ENCODE results near the gene SLC22A16. TPM values are rescaled to one million over a fixed set of nuclear protein-coding genes. Genes with fewer than 3 reads are reported as not detected.

Gene SLC22A16
- total RNA-seq, 1 donor from 2014 or later, result not detected

DNA sequence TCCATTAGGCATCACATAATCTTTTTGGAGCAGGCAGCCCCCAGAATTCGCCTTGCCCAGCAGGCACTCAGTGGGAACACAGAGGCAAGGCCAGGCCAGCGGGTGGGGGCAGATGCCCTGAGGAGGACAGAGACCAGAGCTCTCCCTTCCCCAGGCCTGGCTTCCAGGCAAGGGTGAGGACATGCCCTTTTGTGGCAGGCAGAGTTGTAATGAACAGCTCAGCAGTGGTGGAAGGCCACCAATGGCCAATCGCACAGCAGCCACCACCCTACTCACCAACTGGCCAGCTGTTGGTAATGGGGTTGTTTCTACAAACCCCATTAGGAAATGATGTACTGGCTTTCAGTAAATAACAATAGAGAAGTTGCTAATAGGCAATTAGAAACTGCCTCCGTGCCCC is 45.7 kb downstream of the SLC22A16 start:
- H3K4me1 Mint-ChIP-seq (ENCODE audit: low read depth, unreplicated experiment), result no peaks in the 10 kb centered on the region
- TF ChIP-seq CTCF (IDR thresholded peaks at IDR 0.05; ENCODE audit: insufficient read depth, low read depth, low read length) (no peak), EZH2 (IDR thresholded peaks at IDR 0.05; ENCODE audit: insufficient read depth, low read length) (no peak)
- Histone ChIP-seq H3K27ac (ENCODE audit: low read depth, low read length) (no peak overlapping the region), H3K79me2 (ENCODE audit: insufficient read depth, low read length) (no peaks in the 10 kb centered on the region), H3K4me3 (ENCODE audit: insufficient read depth, low read depth, low read length) (no peak overlapping the region), H3K36me3 (ENCODE audit: insufficient read depth, low read length) (no peaks in the 10 kb centered on the region), H3K4me1 (ENCODE audit: insufficient read depth, low read length) (no peaks in the 10 kb centered on the region), H3K27me3 (ENCODE audit: insufficient read depth, low read length) (peaks cover 8% of the 10 kb centered on the region), H3K9ac (ENCODE audit: low read length) (no peak overlapping the region), H3K4me2 (ENCODE audit: low read length) (no peak overlapping the region), H3K9me3 (ENCODE audit: insufficient read depth, low read depth, low read length) (no peaks in the 10 kb centered on the region), H4K20me1 (ENCODE audit: insufficient read depth, low read length) (no peaks in the 10 kb centered on the region), H2AFZ (ENCODE audit: low read depth, low read length) (no peak overlapping the region)
- H3K27me3 Mint-ChIP-seq (ENCODE audit: low read depth, unreplicated experiment), result peaks cover 21% of the 10 kb centered on the region
- no peaks in the 10 kb centered on the region for H3K36me3 Mint-ChIP-seq (ENCODE audit: low read depth, unreplicated experiment)
- H3K4me3 Mint-ChIP-seq (ENCODE audit: unreplicated experiment), result no peak overlapping the region
- FAIRE-seq (no peak), DNase-seq (ENCODE audit: low read depth) (no peak)
- H3K27ac Mint-ChIP-seq (ENCODE audit: unreplicated experiment), result no peak overlapping the region
- no peaks in the 10 kb centered on the region for H3K9me3 Mint-ChIP-seq (ENCODE audit: unreplicated experiment)

DNA sequence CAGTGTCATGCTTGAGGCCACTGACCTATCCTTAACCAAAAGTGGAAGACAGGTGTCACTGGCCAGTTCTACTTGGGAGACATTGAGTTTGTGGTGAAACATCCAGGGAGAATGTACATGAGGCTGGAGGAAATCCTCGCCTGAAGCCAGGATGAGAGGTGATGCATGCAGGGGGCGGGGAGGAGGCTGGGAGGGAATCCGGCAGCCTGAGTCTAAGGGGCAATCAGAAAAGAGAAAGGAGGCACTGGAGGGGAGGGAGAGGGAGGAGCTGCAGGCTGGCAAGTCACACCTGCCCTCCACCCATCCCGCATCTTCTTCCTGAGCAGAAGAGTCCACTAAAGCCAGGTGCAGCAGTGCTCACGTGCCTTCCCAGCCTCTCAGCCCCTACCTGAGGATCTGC is 46.2 kb downstream of the SLC22A16 start:
- Histone ChIP-seq H3K4me1 (ENCODE audit: insufficient read depth, low read length) (no peaks in the 10 kb centered on the region), H3K27me3 (ENCODE audit: insufficient read depth, low read length) (peaks cover 11% of the 10 kb centered on the region), H3K4me3 (ENCODE audit: insufficient read depth, low read depth, low read length) (no peak overlapping the region), H2AFZ (ENCODE audit: low read depth, low read length) (no peak overlapping the region), H3K4me2 (ENCODE audit: low read length) (no peak overlapping the region), H3K9me3 (ENCODE audit: insufficient read depth, low read depth, low read length) (no peaks in the 10 kb centered on the region), H3K9ac (ENCODE audit: low read length) (no peak overlapping the region), H3K27ac (ENCODE audit: low read depth, low read length) (no peak overlapping the region), H3K79me2 (ENCODE audit: insufficient read depth, low read length) (no peaks in the 10 kb centered on the region), H3K36me3 (ENCODE audit: insufficient read depth, low read length) (no peaks in the 10 kb centered on the region), H4K20me1 (ENCODE audit: insufficient read depth, low read length) (no peaks in the 10 kb centered on the region)
- DNase-seq (ENCODE audit: low read depth) (no peak), FAIRE-seq (no peak)
- no peak overlapping the region for H3K4me3 Mint-ChIP-seq (ENCODE audit: unreplicated experiment)
- no peaks in the 10 kb centered on the region for H3K4me1 Mint-ChIP-seq (ENCODE audit: low read depth, unreplicated experiment)
- no peak overlapping the region for H3K27ac Mint-ChIP-seq (ENCODE audit: unreplicated experiment)
- H3K36me3 Mint-ChIP-seq (ENCODE audit: low read depth, unreplicated experiment), result no peaks in the 10 kb centered on the region
- H3K9me3 Mint-ChIP-seq (ENCODE audit: unreplicated experiment), result no peaks in the 10 kb centered on the region
- TF ChIP-seq CTCF (IDR thresholded peaks at IDR 0.05; ENCODE audit: insufficient read depth, low read depth, low read length) (no peak), EZH2 (IDR thresholded peaks at IDR 0.05; ENCODE audit: insufficient read depth, low read length) (no peak)
- peaks cover 26% of the 10 kb centered on the region for H3K27me3 Mint-ChIP-seq (ENCODE audit: low read depth, unreplicated experiment)

GRCh38 chr6:110428153-110428552 is 48.3 kb downstream of the SLC22A16 start:
- Histone ChIP-seq H3K4me1 (ENCODE audit: insufficient read depth, low read length) (no peaks in the 10 kb centered on the region), H3K36me3 (ENCODE audit: insufficient read depth, low read length) (no peaks in the 10 kb centered on the region), H4K20me1 (ENCODE audit: insufficient read depth, low read length) (no peaks in the 10 kb centered on the region), H2AFZ (ENCODE audit: low read depth, low read length) (no peak overlapping the region), H3K27me3 (ENCODE audit: insufficient read depth, low read length) (peaks cover 14% of the 10 kb centered on the region), H3K4me2 (ENCODE audit: low read length) (no peak overlapping the region), H3K9ac (ENCODE audit: low read length) (no peak overlapping the region), H3K4me3 (ENCODE audit: insufficient read depth, low read depth, low read length) (no peak overlapping the region), H3K9me3 (ENCODE audit: insufficient read depth, low read depth, low read length) (no peaks in the 10 kb centered on the region), H3K79me2 (ENCODE audit: insufficient read depth, low read length) (no peaks in the 10 kb centered on the region), H3K27ac (ENCODE audit: low read depth, low read length) (no peak overlapping the region)
- FAIRE-seq (no peak), DNase-seq (ENCODE audit: low read depth) (no peak)
- Mint-ChIP-seq H3K9me3 (ENCODE audit: unreplicated experiment) (no peaks in the 10 kb centered on the region), H3K27ac (ENCODE audit: unreplicated experiment) (no peak overlapping the region), H3K4me1 (ENCODE audit: low read depth, unreplicated experiment) (no peaks in the 10 kb centered on the region), H3K4me3 (ENCODE audit: unreplicated experiment) (no peak overlapping the region), H3K27me3 (ENCODE audit: low read depth, unreplicated experiment) (peaks cover 32% of the 10 kb centered on the region), H3K36me3 (ENCODE audit: low read depth, unreplicated experiment) (no peaks in the 10 kb centered on the region)
- TF ChIP-seq CTCF (IDR thresholded peaks at IDR 0.05; ENCODE audit: insufficient read depth, low read depth, low read length), result no peak
- no peak for TF ChIP-seq EZH2 (IDR thresholded peaks at IDR 0.05; ENCODE audit: insufficient read depth, low read length)
